Subcutaneous adipose tissue (tissue), 4 donors: ENCODE results near the gene MEAK7. TPM values are rescaled to one million over a fixed set of nuclear protein-coding genes. Genes with fewer than 3 reads are reported as not detected.

Experiments
- CTCF ChIP-seq: fragments of 450-650 bp; IDR thresholded peaks from one replicate; pipeline ENCODE4 v1.5.1; 2016; ENCODE audit warnings: low read depth, mild to moderate bottlenecking, control low read depth, antibody characterized with exemption, moderate library complexity
- total RNA-seq, 4 donors: library from RNA; depleted of rRNA; stranded (reverse); fragments of >200 nt; gene quantifications; one replicate each; pipeline ENCODE4 v1.1.0, GENCODE V29; 2016

The MEAK7 gene
- total RNA-seq, 4 donors from 2014 or later: 4.2 to 14.3 (median 11.8) TPM

DNA sequence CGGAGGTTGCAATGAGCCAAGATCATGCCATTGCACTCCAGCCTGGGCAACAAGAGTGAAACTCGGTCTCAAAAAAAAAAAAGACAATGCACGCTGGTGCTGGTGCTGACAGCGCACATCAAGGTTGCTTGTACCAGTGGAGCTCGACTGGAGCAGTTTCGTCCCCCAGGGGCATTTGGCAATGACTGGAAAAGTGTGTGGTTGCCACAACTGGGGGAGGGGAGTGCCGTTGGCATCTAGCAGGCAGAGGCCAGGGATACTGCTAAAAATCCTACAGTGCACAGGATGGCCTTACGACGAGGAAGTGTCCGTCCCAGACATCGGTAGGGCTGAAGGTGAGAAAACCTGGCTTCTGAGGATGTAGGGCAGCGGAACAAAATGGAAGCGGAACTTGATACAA lies 2.4 kb downstream of the MEAK7 start:
- TF ChIP-seq CTCF: no peak

GRCh38 chr16:84501077-84501735 lies 3.3 kb downstream of the MEAK7 start:
- TF ChIP-seq CTCF: no peak

GRCh38 chr16:84500531-84500930 lies 3.9 kb downstream of the MEAK7 start:
- TF ChIP-seq CTCF: no peak

- TF ChIP-seq CTCF: no peak
Measured at GRCh38 chr16:84499638-84500037, 4.8 kb downstream of the MEAK7 start.

DNA sequence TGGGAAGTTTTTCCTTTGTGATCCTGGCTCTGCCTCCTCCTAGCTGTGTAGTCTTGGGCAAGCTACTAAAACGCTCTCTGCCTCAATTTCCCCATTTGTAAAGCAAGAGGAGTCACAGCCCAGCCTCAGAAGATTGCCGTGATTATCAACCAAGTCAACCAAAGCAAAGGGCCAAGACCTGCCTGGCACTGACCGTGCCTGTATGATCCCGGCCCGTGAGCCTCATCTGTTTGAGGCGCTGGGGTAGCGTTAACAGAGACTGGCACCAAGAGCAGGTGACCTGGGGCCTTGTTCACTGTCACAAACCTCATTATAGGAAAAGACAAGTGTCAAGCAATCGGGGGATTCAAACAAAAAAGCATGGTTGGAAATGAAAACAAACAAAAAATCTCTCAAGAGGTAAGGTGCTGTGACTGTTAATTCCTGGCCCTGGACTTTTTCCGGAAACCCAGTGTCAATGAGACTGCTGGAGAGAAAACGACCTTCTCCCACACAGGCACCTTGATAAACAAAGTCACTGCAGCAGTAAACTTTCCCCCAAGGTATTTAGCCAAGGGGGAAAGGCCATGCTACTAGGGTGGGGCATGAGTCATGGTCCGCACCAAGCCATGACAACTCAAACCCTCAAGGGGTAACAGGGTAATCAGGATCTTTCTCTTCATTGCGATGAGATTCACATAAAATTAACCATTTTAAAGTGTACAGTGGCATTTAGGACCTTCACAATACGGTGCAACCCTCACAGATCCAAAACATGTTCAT lies 5.4 kb downstream of the MEAK7 start:
- no peak for TF ChIP-seq CTCF

- TF ChIP-seq CTCF: no peak
Measured at GRCh38 chr16:84498223-84498610, 6.2 kb downstream of the MEAK7 start.

- no peak for TF ChIP-seq CTCF
Measured at GRCh38 chr16:84497418-84498222, 6.8 kb downstream of the MEAK7 start.
